ENCODE results near the gene ANO7. TPM values are rescaled to one million over a fixed set of nuclear protein-coding genes. Genes with fewer than 3 reads are reported as not detected.

The ANO7 gene
- total RNA-seq, 1 donor from 2014 or later: 2.1 TPM

- TF ChIP-seq CTCF (IDR thresholded peaks at IDR 0.05): no peak
- H3K4me1 ChIP-seq: peaks cover 4% of the 10 kb centered on the region
- no peak overlapping the region for H3K4me3 ChIP-seq
- intact Hi-C loops (cut with DNase I): no loop called here
- H3K9me3 ChIP-seq: no peaks in the 10 kb centered on the region
- H3K27ac ChIP-seq: no peak overlapping the region
- H3K36me3 ChIP-seq: peaks cover 95% of the 10 kb centered on the region
- ATAC-seq (no peak), DNase-seq (no peak)
- no peaks in the 10 kb centered on the region for H3K27me3 ChIP-seq
Measured at GRCh38 chr2:241258505-241259280, 70.2 kb downstream of the ANO7 start.

GRCh38 chr2:241260911-241261310, 72.4 kb downstream of the ANO7 start:
- no peak for TF ChIP-seq CTCF (IDR thresholded peaks at IDR 0.05)
- no peak overlapping the region for H3K27ac ChIP-seq
- ATAC-seq: no peak
- intact Hi-C loops (cut with DNase I): no loop called here
- peaks cover 95% of the 10 kb centered on the region for H3K36me3 ChIP-seq
- H3K4me1 ChIP-seq: peaks cover 4% of the 10 kb centered on the region
- H3K4me3 ChIP-seq: no peak overlapping the region
- H3K9me3 ChIP-seq: no peaks in the 10 kb centered on the region
- H3K27me3 ChIP-seq: no peaks in the 10 kb centered on the region
- no peak for DNase-seq

GRCh38 chr2:241261628-241262027, 73.2 kb downstream of the ANO7 start:
- H3K9me3 ChIP-seq: no peaks in the 10 kb centered on the region
- H3K4me1 ChIP-seq: peaks cover 4% of the 10 kb centered on the region
- intact Hi-C loops (cut with DNase I): no loop called here
- no peak for TF ChIP-seq CTCF (IDR thresholded peaks at IDR 0.05)
- peaks cover 95% of the 10 kb centered on the region for H3K36me3 ChIP-seq
- DNase-seq (no peak), ATAC-seq (peak; percentile 25)
- no peak overlapping the region for H3K4me3 ChIP-seq
- H3K27ac ChIP-seq: no peak overlapping the region
- H3K27me3 ChIP-seq: no peaks in the 10 kb centered on the region

GRCh38 chr2:241263061-241263460, 74.6 kb downstream of the ANO7 start:
- DNase-seq (no peak), ATAC-seq (no peak)
- intact Hi-C loops (cut with DNase I): no loop called here
- peaks cover 4% of the 10 kb centered on the region for H3K4me1 ChIP-seq
- H3K27ac ChIP-seq: no peak overlapping the region
- H3K9me3 ChIP-seq: no peaks in the 10 kb centered on the region
- peaks cover 95% of the 10 kb centered on the region for H3K36me3 ChIP-seq
- no peaks in the 10 kb centered on the region for H3K27me3 ChIP-seq
- no peak overlapping the region for H3K4me3 ChIP-seq
- TF ChIP-seq CTCF (IDR thresholded peaks at IDR 0.05): no peak

- Histone ChIP-seq H3K9me3 (no peaks in the 10 kb centered on the region), H3K36me3 (peaks cover 86% of the 10 kb centered on the region), H3K4me3 (no peak overlapping the region), H3K4me1 (peaks cover 22% of the 10 kb centered on the region), H3K27ac (no peak overlapping the region), H3K27me3 (no peaks in the 10 kb centered on the region)
- ATAC-seq (no peak), DNase-seq (no peak)
- intact Hi-C loops (cut with DNase I): no loop called here
- no peak for TF ChIP-seq CTCF (IDR thresholded peaks at IDR 0.05)
Measured at GRCh38 chr2:241265506-241265905, 77.0 kb downstream of the ANO7 start.
